OCI-LY3 (cell line): ENCODE results near the gene PALMD.

Experiments used
- CTCF ChIP-seq: fragments of 200-600, 300-600 bp; sonication (generic); IDR thresholded peaks from 2 replicates; pipeline ENCODE4 v1.5.1; 2014; ENCODE audit warnings: antibody characterized with exemption, low read length, low read depth
- EZH2phosphoT487 ChIP-seq: fragments of 200-600 bp; shearing (Covaris generic); IDR thresholded peaks from 2 replicates; pipeline ENCODE4 v1.6.1; 2018; ENCODE audit warnings: antibody characterized with exemption, mixed run types, low read depth

GRCh38 chr1:99731384-99731783, 85.5 kb downstream of the PALMD start:
- TF ChIP-seq CTCF (no peak), EZH2phosphoT487 (no peak)
